CD8-positive, alpha-beta memory T cell (primary cell): ENCODE data around the gene GIMAP2. TPM values are rescaled to one million over a fixed set of nuclear protein-coding genes. Genes with fewer than 3 reads are reported as not detected.
"Not testable (repeated sequence)": the region's sequence is repeated elsewhere in the genome, so short reads cannot be mapped to it uniquely, and the experiment has no call there.

ENCODE experiments used
- CTCF ChIA-PET: fragments of 350-600 bp; sonication (Branson Sonifier 250); formaldehyde crosslinking; loops from one replicate; lab custom pipeline; 2021; ENCODE audit warnings: antibody characterized with exemption; lab: Charles Lee
- POLR2A ChIA-PET: fragments of 350-600 bp; sonication (Branson Sonifier 250); formaldehyde crosslinking; loops from one replicate; lab custom pipeline; 2021; ENCODE audit warnings: antibody characterized with exemption; lab: Charles Lee
- DNase-seq, 5 donors: peaks; one replicate each; pipeline versions ENCODE4 v3.0.0 to v3.0.0-alpha.2; 2020 to 2022; ENCODE audit warnings: mixed read lengths in 1 of 5
- H3K27ac ChIP-seq: one replicate; pipeline ENCODE4 v1.7.0; 2013; ENCODE audit warnings: low read depth, mild to moderate bottlenecking, low read length, moderate library complexity
- H3K27me3 ChIP-seq: 2 replicates; pipeline ENCODE4 v1.7.0; 2013; ENCODE audit warnings: low read length, mild to moderate bottlenecking; ENCODE audit not compliant: insufficient read depth, poor library complexity, severe bottlenecking
- H3K36me3 ChIP-seq: 2 replicates; pipeline ENCODE4 v1.7.0; 2013; ENCODE audit warnings: mild to moderate bottlenecking, low read length, moderate library complexity; ENCODE audit not compliant: insufficient read depth
- H3K4me1 ChIP-seq: 2 replicates; pipeline ENCODE4 v1.7.0; 2013; ENCODE audit warnings: mild to moderate bottlenecking, low read length, moderate library complexity; ENCODE audit not compliant: insufficient read depth
- H3K4me3 ChIP-seq: 2 replicates; pipeline ENCODE4 v1.7.0; 2013; ENCODE audit warnings: mild to moderate bottlenecking, low read length
- H3K9me3 ChIP-seq: 2 replicates; pipeline ENCODE4 v1.7.0; 2013; ENCODE audit warnings: mild to moderate bottlenecking, low read length
- H3K27ac Mint-ChIP-seq, 8 donors: one replicate each; pipeline ENCODE4 v1.8.0; 2020 to 2021; ENCODE audit warnings: mixed read lengths in 8 of 8, mild to moderate bottlenecking in 6 of 8, inconsistent platforms in 3 of 8, moderate library complexity in 3 of 8
- H3K27me3 Mint-ChIP-seq, 2 donors: one replicate each; pipeline ENCODE4 v1.8.0; 2020 to 2021; ENCODE audit warnings: mixed read lengths in 2 of 2, mild to moderate bottlenecking in 1 of 2, moderate library complexity in 1 of 2
- H3K36me3 Mint-ChIP-seq, 3 donors: one replicate each; pipeline ENCODE4 v1.8.0; 2020 to 2021; ENCODE audit warnings: mixed read lengths in 3 of 3, inconsistent platforms in 1 of 3, mild to moderate bottlenecking in 1 of 3
- H3K4me1 Mint-ChIP-seq, 3 donors: one replicate each; pipeline ENCODE4 v1.8.0; 2020 to 2021; ENCODE audit warnings: mixed read lengths in 3 of 3, inconsistent platforms in 1 of 3, mild to moderate bottlenecking in 1 of 3
- H3K4me3 Mint-ChIP-seq, 7 donors: one replicate each; pipeline ENCODE4 v1.8.0; 2020 to 2021; ENCODE audit warnings: mixed read lengths in 7 of 7, mild to moderate bottlenecking in 6 of 7, moderate library complexity in 4 of 7, inconsistent platforms in 2 of 7
- H3K9me3 Mint-ChIP-seq, 5 donors: one replicate each; pipeline ENCODE4 v1.8.0; 2020 to 2022; ENCODE audit warnings: mixed read lengths in 5 of 5, mild to moderate bottlenecking in 3 of 5, moderate library complexity in 2 of 5, inconsistent platforms in 1 of 5
- polyA plus RNA-seq: library from polyadenylated mRNA; unstranded; fragments of 300-500 nt; fragmentation: Illumina TruSeq; gene quantifications from one replicate; pipeline ENCODE4 v1.2.3, GENCODE V29; 2021
- total RNA-seq, 2 experiments: library from RNA; stranded (reverse); gene quantifications; one replicate each; pipeline ENCODE4 v1.2.3, GENCODE V29; 2021

The GIMAP2 gene
- total and polyA plus RNA-seq, 3 experiments from 2014 or later: 40.4 to 88.0 (median 42.9) TPM

GRCh38 chr7:150666412-150666811 is 19.1 kb upstream of the GIMAP2 start:
- Mint-ChIP-seq H3K27ac (peak overlapping the region; percentile 90 to 100 (median 98)), H3K4me1 (peaks cover 90 to 100% (median 100%) of the 10 kb centered on the region in 3 donors), H3K9me3 (peaks cover 3 to 17% (median 12%) of the 10 kb centered on the region in 5 donors), H3K36me3 (peaks cover 0 to 21% (median 14%) of the 10 kb centered on the region in 3 donors), H3K27me3 (no peaks in the 10 kb centered on the region), H3K4me3 (peak overlapping the region; percentile 48 to 87 (median 80))
- Histone ChIP-seq H3K4me3 (peak overlapping the region; percentile 4), H3K4me1 (peaks cover 98% of the 10 kb centered on the region), H3K9me3 (no peaks in the 10 kb centered on the region), H3K36me3 (no peaks in the 10 kb centered on the region), H3K27ac (peak overlapping the region; percentile 68), H3K27me3 (no peaks in the 10 kb centered on the region)
- ChIA-PET CTCF (interaction anchor here (1.3 to 3.6 kb wide), 8 partner anchors 16 to 217 kb away, joined by 3 to 14 read pairs (median 4); partner anchors contain the start of genes GIMAP2 and GIMAP6), POLR2A (interaction anchor here (1.1 to 2.7 kb wide), 7 partner anchors 9 to 185 kb away, joined by 3 to 11 read pairs (median 3); partner anchors contain the start of gene GIMAP1)
- DNase-seq: no peak

DNA sequence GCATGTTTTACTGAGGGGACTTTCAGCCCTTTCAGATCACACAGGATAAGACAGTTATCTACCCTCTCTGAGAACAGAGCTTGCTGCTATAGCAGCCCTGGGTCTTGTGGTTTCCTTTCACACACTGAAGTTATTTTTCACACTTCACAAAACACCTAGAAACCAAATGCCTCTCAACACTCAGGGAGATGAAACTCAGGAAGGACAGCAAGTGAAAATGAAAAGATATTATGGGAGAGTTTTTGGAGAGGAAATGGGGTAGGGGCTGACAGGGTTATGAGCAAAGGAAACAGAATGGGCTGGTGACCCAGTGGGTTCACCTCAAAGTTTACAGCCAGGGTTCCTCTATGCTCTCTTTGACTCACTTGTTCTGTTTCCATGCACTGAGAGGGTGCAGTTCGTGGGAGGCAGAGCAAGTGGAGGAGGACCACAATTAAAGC is 17.0 kb upstream of the GIMAP2 start:
- Histone ChIP-seq H3K4me3 (peak overlapping the region; percentile 26), H3K4me1 (peaks cover 88% of the 10 kb centered on the region), H3K27ac (peak overlapping the region; percentile 0), H3K27me3 (no peaks in the 10 kb centered on the region), H3K36me3 (no peaks in the 10 kb centered on the region), H3K9me3 (no peaks in the 10 kb centered on the region)
- Mint-ChIP-seq H3K4me3 (peak overlapping the region; percentile 32 to 90 (median 78)), H3K36me3 (peaks cover 3 to 37% (median 21%) of the 10 kb centered on the region in 3 donors), H3K27ac (peak overlapping the region; percentile 90 to 100 (median 98)), H3K27me3 (no peaks in the 10 kb centered on the region), H3K9me3 (peaks cover 9 to 34% (median 26%) of the 10 kb centered on the region in 5 donors), H3K4me1 (peaks cover 87 to 99% (median 96%) of the 10 kb centered on the region in 3 donors)
- peak; percentile 34 to 89 (median 78) for DNase-seq
- ChIA-PET CTCF (interaction anchor here (0.7 to 3.6 kb wide), 10 partner anchors 10 to 220 kb away, joined by 3 to 14 read pairs (median 4); partner anchors contain the start of genes GIMAP2 and GIMAP4), POLR2A (interaction anchor here (0.8 to 2.7 kb wide), 13 partner anchors 18 to 220 kb away, joined by 3 to 11 read pairs (median 4); partner anchors contain the start of genes GIMAP1, GIMAP6, GIMAP7 and GIMAP8)

DNA sequence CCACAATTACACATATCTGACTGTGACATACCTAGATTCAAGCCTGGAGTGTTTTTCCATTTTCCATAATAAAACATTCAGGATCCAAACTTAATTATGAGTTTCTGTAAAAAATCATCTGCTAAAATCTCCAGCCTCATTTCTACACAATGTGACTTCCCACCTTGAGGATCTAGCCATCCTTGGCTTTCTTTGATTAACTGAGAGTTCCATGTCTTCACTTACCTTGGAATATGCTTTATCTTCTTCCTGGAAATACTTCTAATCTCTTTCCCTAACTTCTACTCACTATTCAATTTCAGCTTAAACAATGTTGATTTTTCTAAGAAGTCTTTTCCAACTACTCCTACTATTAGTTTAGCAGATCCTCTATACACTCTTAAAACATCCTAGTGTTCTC is 16.5 kb upstream of the GIMAP2 start:
- Histone ChIP-seq H3K36me3 (no peaks in the 10 kb centered on the region), H3K27me3 (no peaks in the 10 kb centered on the region), H3K27ac (no peak overlapping the region), H3K4me1 (peaks cover 86% of the 10 kb centered on the region), H3K4me3 (peak overlapping the region; percentile 26), H3K9me3 (no peaks in the 10 kb centered on the region)
- ChIA-PET CTCF (interaction anchor here (0.9 to 3.6 kb wide), 9 partner anchors 10 to 220 kb away, joined by 3 to 14 read pairs (median 5); partner anchors contain the start of genes GIMAP2 and GIMAP4), POLR2A (interaction anchor here (1.0 to 2.7 kb wide), 10 partner anchors 17 to 220 kb away, joined by 3 to 11 read pairs (median 4); partner anchors contain the start of genes GIMAP1, GIMAP6, GIMAP7 and GIMAP8)
- H3K36me3 Mint-ChIP-seq: peaks cover 3 to 37% (median 21%) of the 10 kb centered on the region in 3 donors
- H3K27me3 Mint-ChIP-seq: no peaks in the 10 kb centered on the region
- H3K9me3 Mint-ChIP-seq: peaks cover 9 to 38% (median 28%) of the 10 kb centered on the region in 5 donors
- H3K4me3 Mint-ChIP-seq: peak overlapping the region; percentile 25 to 90 (median 78)
- H3K27ac Mint-ChIP-seq: peak overlapping the region; percentile 90 to 100 (median 98)
- DNase-seq: no peak
- H3K4me1 Mint-ChIP-seq: peaks cover 84 to 97% (median 96%) of the 10 kb centered on the region in 3 donors

DNA sequence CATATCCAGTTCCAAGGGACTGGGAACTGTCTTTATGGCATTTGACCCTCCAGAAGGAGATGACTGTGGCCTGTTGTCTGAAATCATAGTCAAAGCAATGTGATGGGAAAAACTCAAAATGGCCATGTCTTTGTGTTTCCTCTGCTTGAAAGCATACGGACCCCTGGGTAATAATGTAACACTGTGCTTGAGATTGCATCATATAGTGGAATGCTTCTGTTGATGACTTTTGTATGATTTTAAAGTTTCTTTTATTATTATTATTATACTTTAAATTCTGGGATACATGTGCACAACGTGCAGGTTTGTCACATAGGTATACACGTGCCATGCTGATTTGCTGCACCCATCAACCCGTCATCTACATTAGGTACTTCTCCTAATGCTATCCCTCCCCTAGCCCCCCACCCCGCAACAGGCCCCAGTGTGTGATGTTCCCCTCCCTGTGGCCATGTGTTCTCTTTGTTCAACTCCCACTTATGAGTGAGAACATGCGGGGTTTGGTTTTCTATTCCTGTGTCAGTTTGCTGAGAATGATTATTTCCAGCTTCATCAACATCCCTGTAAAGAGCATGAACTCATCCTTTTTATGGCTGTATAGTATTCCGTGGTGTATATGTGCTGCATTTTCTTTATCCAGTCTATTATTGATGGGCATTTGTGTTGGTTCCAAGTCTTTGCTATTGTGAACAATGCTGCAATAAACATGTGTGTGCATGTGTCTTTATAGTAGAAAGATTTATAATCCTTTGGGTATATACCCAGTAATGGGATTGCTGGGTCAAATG is 13.5 kb upstream of the GIMAP2 start:
- H3K36me3 ChIP-seq, H3K9me3 ChIP-seq, H3K27me3 Mint-ChIP-seq, DNase-seq, H3K27ac ChIP-seq, H3K4me3 ChIP-seq, H3K27me3 ChIP-seq, POLR2A ChIA-PET: not testable (repeated sequence)
- CTCF ChIA-PET: interaction anchor here (1.2 to 1.6 kb wide), 2 partner anchors 46 to 85 kb away, joined by 3 to 4 read pairs; no protein-coding TSS in a partner anchor
- H3K4me1 ChIP-seq: peaks cover 78% of the 10 kb centered on the region
- peak overlapping the region in 3 of 8 donors; percentile 57 to 84 (median 68) for H3K27ac Mint-ChIP-seq
- peaks cover 73 to 91% (median 90%) of the 10 kb centered on the region in 3 donors for H3K4me1 Mint-ChIP-seq
- H3K9me3 Mint-ChIP-seq: peaks cover 9 to 46% (median 31%) of the 10 kb centered on the region in 5 donors
- H3K36me3 Mint-ChIP-seq: peaks cover 3 to 37% (median 22%) of the 10 kb centered on the region in 3 donors
- peak overlapping the region in 3 of 7 donors; percentile 8 to 32 (median 23) for H3K4me3 Mint-ChIP-seq

GRCh38 chr7:150675714-150676113 is 9.8 kb upstream of the GIMAP2 start:
- ChIA-PET POLR2A (interaction anchor here (0.6 to 1.6 kb wide), 2 partner anchors 57 to 80 kb away, joined by 3 to 10 read pairs; no protein-coding TSS in a partner anchor), CTCF (no interaction called here)
- Histone ChIP-seq H3K4me3 (peak overlapping the region; percentile 27), H3K27ac (no peak overlapping the region), H3K4me1 (peaks cover 57% of the 10 kb centered on the region), H3K27me3 (no peaks in the 10 kb centered on the region), H3K9me3 (no peaks in the 10 kb centered on the region), H3K36me3 (no peaks in the 10 kb centered on the region)
- peaks cover 13 to 57% (median 36%) of the 10 kb centered on the region in 5 donors for H3K9me3 Mint-ChIP-seq
- H3K27me3 Mint-ChIP-seq: no peaks in the 10 kb centered on the region
- no peak for DNase-seq
- peaks cover 6 to 49% (median 32%) of the 10 kb centered on the region in 3 donors for H3K36me3 Mint-ChIP-seq
- H3K27ac Mint-ChIP-seq: peak overlapping the region; percentile 79 to 100 (median 90)
- peaks cover 73 to 90% (median 87%) of the 10 kb centered on the region in 3 donors for H3K4me1 Mint-ChIP-seq
- H3K4me3 Mint-ChIP-seq: peak overlapping the region; percentile 6 to 70 (median 52)

GRCh38 chr7:150676276-150676675 is 9.2 kb upstream of the GIMAP2 start:
- H3K27me3 ChIP-seq, H3K27ac ChIP-seq, DNase-seq, H3K36me3 ChIP-seq, H3K9me3 ChIP-seq, H3K27me3 Mint-ChIP-seq: not testable (repeated sequence)
- H3K27ac Mint-ChIP-seq: peak overlapping the region; percentile 79 to 100 (median 88)
- H3K9me3 Mint-ChIP-seq: peaks cover 11 to 56% (median 37%) of the 10 kb centered on the region in 5 donors
- Histone ChIP-seq H3K4me1 (peaks cover 51% of the 10 kb centered on the region), H3K4me3 (peak overlapping the region; percentile 34)
- H3K4me3 Mint-ChIP-seq: peak overlapping the region; percentile 40 to 84 (median 70)
- CTCF ChIA-PET: interaction anchor here (1.3 to 1.5 kb wide), 2 partner anchors 9 to 19 kb away, joined by 3 to 4 read pairs; partner anchors contain the start of gene GIMAP2
- POLR2A ChIA-PET: interaction anchor here (1.3 to 1.6 kb wide), 2 partner anchors 79 to 162 kb away, joined by 3 read pairs; no protein-coding TSS in a partner anchor
- H3K36me3 Mint-ChIP-seq: peaks cover 6 to 49% (median 35%) of the 10 kb centered on the region in 3 donors
- peaks cover 73 to 90% (median 87%) of the 10 kb centered on the region in 3 donors for H3K4me1 Mint-ChIP-seq

DNA sequence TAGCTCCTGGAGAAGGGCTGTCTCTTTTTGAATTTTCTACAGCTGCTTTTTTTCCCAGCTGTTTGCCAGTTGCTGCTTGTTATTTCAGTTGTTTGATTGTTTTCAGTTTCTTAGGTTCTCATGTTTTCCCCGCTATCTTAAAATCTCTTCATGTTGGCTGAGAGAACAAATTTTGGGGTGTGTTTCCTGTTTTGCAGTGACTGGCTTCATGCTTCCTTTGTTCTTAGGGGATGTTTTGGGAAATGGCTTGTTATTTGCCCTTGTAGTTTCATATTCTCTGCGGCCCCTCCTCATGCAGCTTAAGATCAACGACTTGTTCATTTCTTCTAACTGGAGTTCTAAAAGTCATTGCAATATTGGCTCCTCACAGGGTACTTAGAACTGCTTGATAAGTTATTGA is 8.7 kb upstream of the GIMAP2 start:
- DNase-seq: peak in 2 of 5 donors; percentile 71 to 81
- H3K9me3 ChIP-seq, H3K27me3 ChIP-seq, H3K27me3 Mint-ChIP-seq, H3K36me3 ChIP-seq, H3K27ac ChIP-seq: not testable (repeated sequence)
- Mint-ChIP-seq H3K4me1 (peaks cover 71 to 90% (median 88%) of the 10 kb centered on the region in 3 donors), H3K36me3 (peaks cover 6 to 48% (median 36%) of the 10 kb centered on the region in 3 donors), H3K4me3 (peak overlapping the region; percentile 40 to 84 (median 70)), H3K27ac (peak overlapping the region; percentile 63 to 100 (median 87)), H3K9me3 (peaks cover 8 to 55% (median 37%) of the 10 kb centered on the region in 5 donors)
- Histone ChIP-seq H3K4me3 (peak overlapping the region; percentile 34), H3K4me1 (peaks cover 47% of the 10 kb centered on the region)
- POLR2A ChIA-PET: interaction anchor here (0.6 to 1.6 kb wide), 3 partner anchors 8 to 163 kb away, joined by 3 read pairs; no protein-coding TSS in a partner anchor
- CTCF ChIA-PET: interaction anchor here (1.3 to 1.5 kb wide), 2 partner anchors 9 to 19 kb away, joined by 3 to 4 read pairs; partner anchors contain the start of gene GIMAP2
